Measurements from ENCODE around the gene VSTM1. TPM values are rescaled to one million over a fixed set of nuclear protein-coding genes. Genes with fewer than 3 reads are reported as not detected.

VSTM1 gene
- total RNA-seq, 1 donor from 2014 or later, result 0.75 TPM

DNA sequence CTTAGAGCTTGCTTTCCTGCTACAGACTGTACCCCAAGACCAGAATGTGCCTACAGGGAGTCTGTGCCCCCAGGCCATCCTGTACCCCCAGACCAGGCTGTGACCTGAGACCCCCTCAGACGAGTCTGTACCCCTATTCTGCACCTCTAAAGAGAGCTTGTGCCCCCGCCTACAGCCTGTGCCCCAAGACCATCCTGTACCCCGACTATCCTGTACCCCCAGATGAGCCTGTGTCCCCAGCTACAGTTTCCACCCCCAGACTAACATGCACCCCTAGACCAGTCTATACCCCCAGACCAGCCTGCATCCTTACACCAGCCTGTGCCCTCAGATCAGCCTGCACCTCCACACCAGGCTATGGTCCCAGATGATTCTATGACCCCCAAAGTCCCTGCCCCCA is 70.2 kb downstream of the VSTM1 start:
- DNase-seq (ENCODE audit: low read depth), result no peak
- TF ChIP-seq, protein P1, sequence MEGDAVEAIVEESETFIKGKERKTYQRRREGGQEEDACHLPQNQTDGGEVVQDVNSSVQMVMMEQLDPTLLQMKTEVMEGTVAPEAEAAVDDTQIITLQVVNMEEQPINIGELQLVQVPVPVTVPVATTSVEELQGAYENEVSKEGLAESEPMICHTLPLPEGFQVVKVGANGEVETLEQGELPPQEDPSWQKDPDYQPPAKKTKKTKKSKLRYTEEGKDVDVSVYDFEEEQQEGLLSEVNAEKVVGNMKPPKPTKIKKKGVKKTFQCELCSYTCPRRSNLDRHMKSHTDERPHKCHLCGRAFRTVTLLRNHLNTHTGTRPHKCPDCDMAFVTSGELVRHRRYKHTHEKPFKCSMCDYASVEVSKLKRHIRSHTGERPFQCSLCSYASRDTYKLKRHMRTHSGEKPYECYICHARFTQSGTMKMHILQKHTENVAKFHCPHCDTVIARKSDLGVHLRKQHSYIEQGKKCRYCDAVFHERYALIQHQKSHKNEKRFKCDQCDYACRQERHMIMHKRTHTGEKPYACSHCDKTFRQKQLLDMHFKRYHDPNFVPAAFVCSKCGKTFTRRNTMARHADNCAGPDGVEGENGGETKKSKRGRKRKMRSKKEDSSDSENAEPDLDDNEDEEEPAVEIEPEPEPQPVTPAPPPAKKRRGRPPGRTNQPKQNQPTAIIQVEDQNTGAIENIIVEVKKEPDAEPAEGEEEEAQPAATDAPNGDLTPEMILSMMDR (conservative IDR thresholded peaks at IDR 0.05; ENCODE audit: low read depth, low read length), result no peak
- no peak overlapping the region for H3K4me3 ChIP-seq (ENCODE audit: low read depth, low read length)

DNA sequence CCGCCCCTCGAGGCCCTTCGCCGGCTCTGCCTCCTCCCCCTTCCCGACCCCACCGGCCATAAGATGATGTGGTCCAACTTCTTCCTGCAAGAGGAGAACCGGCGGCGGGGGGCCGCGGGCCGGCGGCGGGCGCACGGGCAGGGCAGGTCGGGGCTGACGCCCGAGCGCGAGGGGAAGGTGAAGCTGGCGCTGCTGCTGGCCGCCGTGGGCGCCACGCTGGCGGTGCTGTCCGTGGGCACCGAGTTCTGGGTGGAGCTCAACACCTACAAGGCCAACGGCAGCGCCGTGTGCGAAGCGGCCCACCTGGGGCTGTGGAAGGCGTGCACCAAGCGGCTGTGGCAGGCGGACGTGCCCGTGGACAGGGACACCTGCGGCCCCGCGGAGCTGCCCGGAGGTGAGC is 70.9 kb downstream of the VSTM1 start:
- no peak for DNase-seq (ENCODE audit: low read depth)
- TF ChIP-seq, protein P1 (conservative IDR thresholded peaks at IDR 0.05; ENCODE audit: low read depth, low read length), result no peak
- H3K4me3 ChIP-seq (ENCODE audit: low read depth, low read length), result no peak overlapping the region

DNA sequence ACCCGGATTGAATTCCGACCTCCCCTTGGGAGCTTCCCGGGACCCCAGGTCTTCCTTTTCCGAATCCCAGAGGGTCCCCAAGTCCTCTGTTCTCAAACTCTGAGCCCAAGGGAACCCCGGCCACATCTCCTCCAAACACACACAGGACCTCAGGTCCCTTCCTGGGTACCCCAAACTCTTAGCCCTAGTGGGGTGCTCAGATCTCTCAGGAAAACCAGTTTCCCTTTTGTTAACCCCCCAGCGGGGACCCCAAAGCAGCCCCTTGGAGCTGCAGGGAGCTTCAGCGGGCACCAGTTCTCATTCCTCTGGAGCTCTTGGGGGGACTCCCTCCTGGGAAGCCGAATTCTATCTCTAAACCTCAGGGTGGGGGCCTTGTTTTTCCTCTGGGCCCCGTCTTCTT is 71.5 kb downstream of the VSTM1 start:
- DNase-seq (ENCODE audit: low read depth), result no peak
- TF ChIP-seq, protein P1 (conservative IDR thresholded peaks at IDR 0.05; ENCODE audit: low read depth, low read length), result no peak
- no peak overlapping the region for H3K4me3 ChIP-seq (ENCODE audit: low read depth, low read length)

DNA sequence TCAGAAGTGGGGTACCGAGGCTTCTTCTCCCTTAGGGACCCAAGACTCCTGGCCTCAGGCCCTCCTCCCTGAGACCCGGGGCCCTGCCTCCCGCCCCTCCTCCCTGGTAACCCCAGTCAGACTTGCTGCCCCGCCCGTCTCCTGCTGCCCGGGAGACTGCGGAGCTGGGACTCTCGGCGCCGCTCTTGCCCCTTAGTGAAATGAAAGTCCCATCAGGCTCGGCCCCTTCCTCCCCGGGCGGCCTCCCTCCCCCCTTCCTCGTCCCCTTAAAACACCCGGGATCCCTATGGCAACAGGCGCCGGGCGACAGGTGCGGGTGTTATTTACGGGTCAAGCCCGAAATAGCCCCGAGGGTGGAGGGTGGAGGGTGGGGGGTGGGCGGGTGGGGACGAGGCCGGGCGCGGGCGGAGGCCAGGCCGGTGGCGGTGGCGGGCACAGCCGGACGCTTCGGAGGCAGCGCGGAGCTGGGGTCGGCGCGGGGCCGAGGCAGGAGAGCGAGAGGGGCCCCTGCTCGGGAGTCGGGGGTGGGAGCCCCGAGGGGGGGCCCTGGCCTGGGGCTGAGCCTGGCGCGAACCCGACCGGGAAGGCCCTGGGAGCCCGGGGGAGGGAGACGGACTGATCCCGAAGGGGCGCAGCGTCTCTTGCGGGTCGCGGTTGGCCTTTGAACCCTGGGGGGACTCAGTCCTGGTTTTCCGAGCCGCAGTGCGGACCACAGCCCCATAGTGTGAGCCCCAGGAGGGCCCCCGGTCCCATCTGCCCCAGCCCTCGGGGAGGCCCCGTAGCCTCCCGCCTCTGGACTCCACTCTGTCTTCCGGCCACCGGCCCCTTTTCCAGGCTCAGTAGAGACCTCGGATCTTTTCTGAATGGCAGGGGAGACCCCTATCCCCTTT is 72.2 kb downstream of the VSTM1 start, which contains the start of gene CACNG6:
TSS of gene CACNG6 (plus strand) at position 414 of the 890 bp plus-strand sequence. CDS start 1,241 bp downstream, outside the sequence.
- H3K4me3 ChIP-seq (ENCODE audit: low read depth, low read length), result no peak within 1 kb of the TSS
- no peak for DNase-seq (ENCODE audit: low read depth)
- TF ChIP-seq, protein P1 (conservative IDR thresholded peaks at IDR 0.05; ENCODE audit: low read depth, low read length), result no peak

Other genes with a start within 250 kb of the VSTM1 start
- gene NLRP12, start 239.6 kb downstream of the VSTM1 start, total RNA-seq, result not detected in 2 replicates
- gene MYADM, start 196.0 kb downstream of the VSTM1 start, total RNA-seq, result 48.7 and 59.5 TPM in 2 replicates
- 1.3 TPM in 1 of 2 replicates, not detected in the other for gene PRKCG, start 181.7 kb downstream of the VSTM1 start, total RNA-seq
- not detected in 2 replicates for gene CACNG7, start 154.6 kb downstream of the VSTM1 start, total RNA-seq
- under 0.01 TPM in 1 of 2 replicates, not detected in the other for gene CACNG8, start 101.0 kb downstream of the VSTM1 start, total RNA-seq
- gene CACNG6, start 72.3 kb downstream of the VSTM1 start, total RNA-seq, result 0.29 and 0.94 TPM in 2 replicates
- not detected in 2 replicates for gene TARM1, start 17.5 kb upstream of the VSTM1 start, total RNA-seq
- 0.22 TPM in 1 of 2 replicates, not detected in the other for gene OSCAR, start 36.9 kb upstream of the VSTM1 start, total RNA-seq
- gene NDUFA3, start 39.0 kb upstream of the VSTM1 start, total RNA-seq, result 35.9 and 39.6 TPM in 2 replicates
- gene TFPT, start 51.8 kb upstream of the VSTM1 start, total RNA-seq, result 22.1 and 39.6 TPM in 2 replicates
- 64.3 and 111 TPM in 2 replicates for gene PRPF31, start 51.9 kb upstream of the VSTM1 start, total RNA-seq
- 17.7 and 20.5 TPM in 2 replicates for gene CNOT3, start 73.9 kb upstream of the VSTM1 start, total RNA-seq
- gene LENG1, start 95.8 kb upstream of the VSTM1 start, total RNA-seq, result 6.7 and 11.5 TPM in 2 replicates
- gene TMC4, start 109.3 kb upstream of the VSTM1 start, total RNA-seq, result 3.7 and 9.5 TPM in 2 replicates
- gene MBOAT7, start 125.7 kb upstream of the VSTM1 start, total RNA-seq, result 109 and 218 TPM in 2 replicates
- gene TSEN34, start 127.4 kb upstream of the VSTM1 start, total RNA-seq, result 154 and 174 TPM in 2 replicates
- 2,374 and 2,446 TPM in 2 replicates for gene RPS9, start 137.0 kb upstream of the VSTM1 start, total RNA-seq
- gene LILRB3, start 159.1 kb upstream of the VSTM1 start, total RNA-seq, result not detected in 2 replicates
- not detected in 2 replicates for gene LILRA6, start 178.9 kb upstream of the VSTM1 start, total RNA-seq
- gene LILRB5, start 193.4 kb upstream of the VSTM1 start, total RNA-seq, result not detected in 2 replicates
- not detected in 2 replicates for gene LILRB2, start 217.2 kb upstream of the VSTM1 start, total RNA-seq
- gene LILRA5, start 249.3 kb upstream of the VSTM1 start, total RNA-seq, result not detected in 2 replicates

Measured in epithelial cell of proximal tubule (primary cell).